Osteocyte (in vitro differentiated cells): ENCODE measurements around the gene NCKAP1. TPM values are rescaled to one million over a fixed set of nuclear protein-coding genes. Genes with fewer than 3 reads are reported as not detected.
"Not testable (repeated sequence)": the region's sequence is repeated elsewhere in the genome, so short reads cannot be mapped to it uniquely, and the experiment has no call there.

Experiments used
- DNase-seq: peaks from one replicate; pipeline ENCODE4 v3.0.0; 2021; ENCODE audit warnings: mixed read lengths; ENCODE audit not compliant: unreplicated experiment; ENCODE audit errors: extremely low spot score
- H3K27ac Mint-ChIP-seq: one replicate; pipeline ENCODE4 v1.8.0; 2021; ENCODE audit warnings: mild to moderate bottlenecking, mixed read lengths; ENCODE audit not compliant: unreplicated experiment
- H3K27me3 Mint-ChIP-seq: one replicate; pipeline ENCODE4 v1.8.0; 2021; ENCODE audit warnings: mixed read lengths; ENCODE audit not compliant: unreplicated experiment
- H3K36me3 Mint-ChIP-seq: one replicate; pipeline ENCODE4 v1.8.0; 2021; ENCODE audit warnings: mixed read lengths; ENCODE audit not compliant: unreplicated experiment
- H3K4me1 Mint-ChIP-seq: one replicate; pipeline ENCODE4 v1.8.0; 2021; ENCODE audit warnings: mixed read lengths; ENCODE audit not compliant: unreplicated experiment
- H3K4me3 Mint-ChIP-seq: one replicate; pipeline ENCODE4 v1.8.0; 2021; ENCODE audit warnings: mild to moderate bottlenecking, moderate library complexity, mixed read lengths; ENCODE audit not compliant: unreplicated experiment
- H3K9me3 Mint-ChIP-seq: one replicate; pipeline ENCODE4 v1.8.0; 2021; ENCODE audit warnings: mixed read lengths; ENCODE audit not compliant: unreplicated experiment
- CTCF ChIP-seq: fragments of 200-600 bp; sonication (generic); IDR thresholded peaks from 2 replicates; pipeline ENCODE4 v1.5.0; 2021; ENCODE audit warnings: antibody characterized with exemption, mild to moderate bottlenecking, moderate library complexity
- total RNA-seq: library from RNA; stranded (reverse); gene quantifications from 2 replicates; pipeline ENCODE4 v1.2.1, GENCODE V29; 2021

Gene NCKAP1
- total RNA-seq, 1 donor from 2014 or later, result 165 TPM

GRCh38 chr2:182970486-182970885, 67.8 kb downstream of the NCKAP1 start:
- Mint-ChIP-seq H3K9me3 (peaks cover 12% of the 10 kb centered on the region), H3K4me3 (no peak overlapping the region), H3K4me1 (peaks cover 4% of the 10 kb centered on the region), H3K27ac (no peak overlapping the region), H3K36me3 (peaks cover 61% of the 10 kb centered on the region), H3K27me3 (no peaks in the 10 kb centered on the region)
- TF ChIP-seq CTCF, result no peak
- no peak for DNase-seq

GRCh38 chr2:182968493-182968892, 69.8 kb downstream of the NCKAP1 start:
- Mint-ChIP-seq H3K4me3 (no peak overlapping the region), H3K9me3 (peaks cover 12% of the 10 kb centered on the region), H3K27ac (no peak overlapping the region), H3K27me3 (no peaks in the 10 kb centered on the region), H3K36me3 (peaks cover 58% of the 10 kb centered on the region), H3K4me1 (no peaks in the 10 kb centered on the region)
- TF ChIP-seq CTCF, result no peak
- no peak for DNase-seq

GRCh38 chr2:182966356-182966755, 71.9 kb downstream of the NCKAP1 start:
- H3K36me3 Mint-ChIP-seq, result peaks cover 59% of the 10 kb centered on the region
- not testable (repeated sequence) for H3K27ac Mint-ChIP-seq, H3K4me3 Mint-ChIP-seq, DNase-seq, H3K9me3 Mint-ChIP-seq, H3K4me1 Mint-ChIP-seq, H3K27me3 Mint-ChIP-seq

- Mint-ChIP-seq H3K4me1 (peaks cover 2% of the 10 kb centered on the region), H3K27me3 (no peaks in the 10 kb centered on the region), H3K27ac (no peak overlapping the region), H3K9me3 (peaks cover 3% of the 10 kb centered on the region), H3K36me3 (peaks cover 57% of the 10 kb centered on the region), H3K4me3 (no peak overlapping the region)
- TF ChIP-seq CTCF, result no peak
- no peak for DNase-seq
These were observed 75.6 kb downstream of the NCKAP1 start for GRCh38 chr2:182962641-182963040.

GRCh38 chr2:182960869-182961268, 77.4 kb downstream of the NCKAP1 start:
- not testable (repeated sequence) for H3K4me1 Mint-ChIP-seq, H3K9me3 Mint-ChIP-seq, DNase-seq, H3K4me3 Mint-ChIP-seq, H3K27me3 Mint-ChIP-seq, H3K27ac Mint-ChIP-seq
- peaks cover 51% of the 10 kb centered on the region for H3K36me3 Mint-ChIP-seq

- DNase-seq, result no peak
- H3K4me3 Mint-ChIP-seq, result no peak overlapping the region
- H3K4me1 Mint-ChIP-seq, result peaks cover 15% of the 10 kb centered on the region
- H3K9me3 Mint-ChIP-seq, result no peaks in the 10 kb centered on the region
- peaks cover 47% of the 10 kb centered on the region for H3K36me3 Mint-ChIP-seq
- H3K27ac Mint-ChIP-seq, result peak overlapping the region; percentile 23
- no peak for TF ChIP-seq CTCF
- no peaks in the 10 kb centered on the region for H3K27me3 Mint-ChIP-seq
These were observed 83.5 kb downstream of the NCKAP1 start for GRCh38 chr2:182954789-182955188.
